HG03066 (cell line): ENCODE results near the gene DMKN.
"Not testable (repeated sequence)": the region's sequence is repeated elsewhere in the genome, so short reads cannot be mapped to it uniquely, and the experiment has no call there.

Experiments used
- ATAC-seq: cut with Tn5 transposase; IDR thresholded peaks from one replicate; pipeline ENCODE4 v1.9.1; 2021; ENCODE audit warnings: low read depth; ENCODE audit not compliant: unreplicated experiment

The DMKN gene

DNA sequence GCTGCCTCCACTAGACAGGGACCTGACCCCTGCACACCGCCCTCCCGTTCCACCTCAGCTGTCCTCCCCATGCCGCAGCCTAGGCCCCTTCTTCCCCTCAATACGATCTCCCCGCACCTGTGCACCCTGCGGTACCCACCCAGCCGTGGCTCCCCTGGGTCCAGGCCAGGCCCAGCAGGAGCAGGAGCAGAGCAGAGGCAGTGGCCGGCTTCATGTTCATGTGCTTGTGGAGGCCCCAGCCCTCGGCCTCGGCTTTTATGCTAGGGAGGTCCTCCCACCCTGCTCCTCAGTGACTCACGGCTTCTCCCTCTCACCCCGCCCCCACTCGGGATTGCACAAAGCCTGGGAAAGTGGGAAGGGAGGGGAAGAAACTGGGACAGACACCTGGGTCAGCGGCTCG is 11.8 kb downstream of the DMKN start:
- ATAC-seq, result no peak

DNA sequence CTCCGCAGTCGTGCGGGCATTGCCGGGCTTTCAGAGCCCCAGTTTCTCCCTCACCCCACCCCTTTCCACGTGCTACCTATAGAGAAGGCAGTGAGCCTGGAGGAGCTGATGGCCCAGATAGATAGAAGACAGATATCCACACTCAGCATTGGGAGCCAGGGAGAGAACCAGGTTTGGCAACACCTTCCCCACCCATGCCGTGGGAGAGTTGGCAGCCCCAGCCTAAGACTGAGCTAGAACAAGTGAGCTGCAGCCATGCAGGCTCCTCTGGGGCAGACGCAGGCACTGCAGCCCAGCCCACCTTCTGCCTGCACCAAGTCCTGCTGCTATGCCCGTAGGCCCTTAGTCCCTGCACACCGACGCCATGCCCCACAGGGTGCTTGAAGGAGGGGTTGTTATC is 12.8 kb downstream of the DMKN start:
- ATAC-seq, result no peak

DNA sequence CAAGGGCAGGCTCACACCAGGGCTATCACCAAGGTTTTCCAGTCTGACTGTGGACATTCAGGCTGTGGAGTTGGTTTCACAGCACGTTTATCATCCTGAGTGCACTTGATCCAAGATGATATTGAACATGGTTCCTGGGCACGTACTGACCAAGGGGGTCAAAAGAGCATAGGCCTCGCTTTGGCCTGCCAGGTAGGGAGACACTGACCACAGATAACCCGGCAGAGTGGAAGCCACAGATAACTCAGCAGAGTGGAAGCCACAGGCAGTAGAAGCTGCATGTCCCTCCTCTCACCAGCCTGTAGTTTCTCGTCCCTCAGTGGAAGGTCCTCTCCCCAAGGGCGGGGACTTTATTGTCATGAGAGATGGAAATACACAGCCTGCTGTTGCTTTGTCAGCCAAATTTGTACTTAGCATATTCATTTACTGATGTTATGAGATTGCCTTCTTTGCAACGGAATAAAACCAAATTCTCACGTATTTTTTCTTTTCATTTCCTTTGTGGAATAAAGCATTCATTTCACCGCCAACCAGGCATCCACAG is 14.4 kb downstream of the DMKN start:
- no peak for ATAC-seq

DNA sequence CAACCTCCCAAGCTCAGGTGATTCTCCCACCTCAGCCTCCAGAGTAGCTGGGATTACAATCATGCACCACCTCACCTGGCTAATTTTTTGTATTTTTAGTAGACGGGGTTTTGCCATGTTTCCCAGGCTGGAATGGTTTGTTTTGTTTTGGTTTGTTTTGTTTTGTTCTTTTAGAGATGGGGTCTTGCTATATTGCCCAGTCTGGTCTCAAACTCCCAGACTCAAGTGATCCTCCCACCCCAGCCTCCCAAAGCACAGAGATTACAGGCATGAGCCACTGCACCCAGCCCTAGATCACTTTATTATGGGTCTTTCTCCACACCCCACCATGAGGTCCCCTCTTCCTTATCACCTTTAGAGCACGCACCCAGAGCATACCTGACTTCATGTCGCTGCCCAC is 15.2 kb downstream of the DMKN start:
- ATAC-seq, result no peak

DNA sequence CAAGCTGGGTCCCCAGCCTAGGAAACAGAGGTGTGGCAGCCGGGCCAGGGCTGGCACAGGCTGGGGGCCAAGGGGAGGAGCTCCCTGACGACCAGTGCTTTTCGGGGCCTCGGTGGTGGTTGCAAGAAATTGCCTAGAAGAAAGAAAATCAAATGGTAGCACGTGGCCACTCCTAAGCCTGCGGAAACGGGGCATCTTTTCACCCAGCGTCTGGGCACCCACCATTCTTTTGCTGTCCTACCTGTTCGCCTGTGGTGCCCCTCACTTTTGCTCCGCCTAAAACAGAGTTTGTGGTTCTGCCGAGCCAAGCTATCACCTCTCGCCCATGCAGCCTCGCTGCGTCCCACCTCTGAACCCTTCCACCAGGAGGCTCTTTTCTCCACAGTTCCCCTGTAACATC is 16.0 kb downstream of the DMKN start:
- ATAC-seq, result no peak

DNA sequence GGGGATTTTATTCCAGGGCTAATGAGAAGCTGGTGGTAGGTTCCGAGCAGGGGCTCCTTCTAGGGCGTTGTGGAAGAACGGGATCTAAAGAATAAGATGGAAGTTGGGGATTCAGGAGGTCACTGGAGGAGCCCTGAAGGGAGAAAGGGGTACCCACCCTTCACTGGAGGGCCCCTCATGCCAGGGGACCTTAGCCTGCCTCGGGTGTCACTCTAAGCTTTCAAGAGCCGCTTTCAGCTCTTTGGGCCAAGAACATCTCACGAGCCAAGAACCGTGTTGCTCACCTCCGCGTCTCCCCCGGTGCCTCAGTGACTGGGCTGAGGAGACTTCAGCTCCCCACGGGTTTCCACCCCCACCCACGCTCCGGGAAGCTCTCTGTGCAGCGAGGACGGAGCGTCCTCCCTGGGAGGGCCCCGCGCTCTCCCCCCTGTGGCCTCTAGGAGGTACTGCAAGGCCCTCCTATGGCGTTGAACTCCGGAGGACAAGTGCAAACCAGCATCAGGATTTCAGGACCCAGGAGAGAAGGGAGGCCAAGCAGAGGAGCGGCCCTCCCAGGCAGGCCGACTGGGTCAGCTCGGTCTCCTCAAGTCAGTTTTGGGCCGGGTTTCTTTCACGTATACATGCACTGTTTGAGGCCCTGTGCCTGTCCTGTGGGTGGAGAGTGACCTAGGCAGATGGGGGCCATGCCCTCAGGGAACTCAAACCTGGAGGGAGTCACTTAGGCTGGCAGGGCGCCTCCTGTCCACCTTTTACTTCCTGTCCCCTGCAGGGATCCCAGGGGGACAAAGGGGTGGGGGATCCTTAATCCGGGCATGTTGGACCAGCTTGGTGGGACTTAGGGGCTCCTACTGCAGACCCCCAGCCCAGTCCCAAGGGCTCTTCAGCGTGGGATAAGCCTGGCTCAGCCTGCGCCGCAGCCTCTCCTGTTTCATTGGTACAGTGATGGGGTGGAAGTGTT is 18.1 kb downstream of the DMKN start:
- no peak for ATAC-seq

DNA sequence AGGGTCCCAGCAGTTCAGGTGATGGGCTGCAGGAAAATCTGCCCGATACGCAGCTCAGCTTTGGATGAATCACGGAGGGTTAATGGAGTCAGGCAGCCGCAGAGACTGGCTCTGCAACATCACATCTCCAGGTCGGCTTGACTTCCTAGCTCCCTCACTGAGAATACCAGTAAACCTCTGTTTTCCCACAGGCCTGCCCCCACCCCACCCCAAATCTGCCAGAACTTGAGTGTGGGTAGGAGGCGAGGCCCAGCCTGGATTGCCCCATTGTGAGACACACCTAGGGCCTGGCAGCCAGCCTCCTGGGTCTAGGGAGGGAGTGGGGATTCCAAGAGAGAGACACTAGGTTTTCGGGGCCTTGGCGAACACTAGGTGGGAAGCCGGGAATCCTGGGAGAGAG is 19.5 kb downstream of the DMKN start:
- no peak for ATAC-seq

DNA sequence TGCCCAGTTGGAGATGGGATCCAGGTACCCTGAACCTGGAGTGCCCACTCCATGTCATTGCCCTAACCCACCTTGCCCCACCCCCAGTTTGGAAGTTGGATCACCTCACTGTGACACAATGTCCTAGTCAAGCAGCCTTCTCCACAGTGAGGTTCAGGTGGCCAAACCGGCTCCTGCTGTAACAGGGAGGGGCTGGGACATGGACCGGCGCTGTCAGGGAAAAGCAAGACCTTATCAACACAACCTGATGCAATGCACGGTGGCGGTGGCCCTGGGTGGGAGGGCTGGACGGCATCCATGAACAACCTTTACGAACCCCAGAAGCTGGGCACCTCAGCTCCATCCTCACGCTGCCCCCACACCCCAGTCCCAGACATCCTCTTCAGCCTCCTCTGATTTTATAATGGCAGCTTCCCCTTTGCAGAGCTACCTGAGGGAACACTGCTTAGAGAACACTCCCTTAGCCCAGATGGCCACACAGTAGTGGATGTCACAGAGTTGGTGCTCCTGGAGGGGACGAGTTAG is 21.6 kb downstream of the DMKN start:
- ATAC-seq, result no peak

DNA sequence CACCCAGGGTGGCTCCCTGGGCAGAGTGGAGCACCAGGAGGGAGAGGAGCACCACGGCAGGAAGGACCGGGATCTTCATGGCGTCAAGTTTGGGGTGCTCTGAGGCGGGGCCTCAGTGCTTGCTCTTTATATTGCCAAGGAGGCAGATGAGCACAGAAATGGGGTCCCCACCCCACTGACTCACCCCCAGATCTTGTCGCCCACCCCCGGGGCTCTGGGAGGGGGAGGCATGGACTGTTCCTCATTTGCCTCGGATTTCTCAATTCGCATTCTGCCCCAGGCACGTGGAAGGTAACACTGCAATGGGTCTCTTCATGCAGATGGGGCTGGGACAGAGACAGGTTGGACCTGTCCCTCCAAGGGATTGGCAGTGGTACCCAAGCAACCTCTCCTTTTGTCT is 23.1 kb downstream of the DMKN start, which contains the start of gene KRTDAP:
KRTDAP (minus strand) TSS at position 101 of the 400 bp plus-strand sequence; CDS start at position 79, 22 bp downstream.
- ATAC-seq, result no peak

DNA sequence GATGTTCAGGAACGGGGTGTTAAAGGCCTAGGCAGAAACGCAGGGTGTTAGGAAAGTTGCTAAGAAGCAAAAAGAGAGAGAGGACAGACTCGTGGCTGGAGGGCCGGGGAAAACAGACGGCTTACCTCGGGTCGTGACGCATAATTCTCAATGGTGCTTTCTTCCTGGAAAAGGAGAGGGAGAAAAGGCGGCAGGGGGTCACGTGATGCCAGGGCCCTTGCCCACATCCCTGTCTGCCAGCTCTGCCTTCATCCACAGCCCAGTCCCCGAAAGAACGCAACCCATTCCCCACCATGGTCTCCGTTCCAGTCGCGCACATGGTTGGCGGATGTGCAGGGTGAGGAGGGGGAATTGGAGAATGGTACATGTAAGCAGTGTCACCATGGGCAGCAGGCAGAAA is 24.8 kb downstream of the DMKN start:
- ATAC-seq, result no peak

DNA sequence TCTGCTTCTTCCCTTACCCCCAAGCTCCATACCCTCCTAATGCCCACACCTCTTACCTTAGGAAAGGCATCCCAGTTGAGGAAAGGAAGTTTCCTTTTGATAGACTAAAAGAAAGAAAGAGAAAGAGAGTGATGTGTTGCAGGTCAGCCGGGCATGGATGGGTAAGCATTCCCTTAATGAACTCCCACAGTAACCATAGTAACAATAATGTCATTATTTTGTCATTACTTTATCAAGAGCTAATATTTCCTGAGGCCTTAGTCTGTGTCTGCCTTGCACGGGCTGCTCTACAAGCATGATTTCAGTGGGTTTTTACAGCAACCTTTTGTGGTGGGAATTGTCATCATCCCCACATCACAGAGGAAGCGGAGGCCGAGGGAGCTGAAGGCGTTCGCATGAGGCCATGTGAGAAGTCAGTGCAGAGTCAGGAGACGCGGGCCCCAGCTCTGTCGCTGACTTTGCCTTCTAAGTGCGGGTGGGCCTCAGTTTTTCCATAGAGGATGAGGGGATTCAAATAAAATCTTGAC is 25.7 kb downstream of the DMKN start:
- ATAC-seq, result no peak

DNA sequence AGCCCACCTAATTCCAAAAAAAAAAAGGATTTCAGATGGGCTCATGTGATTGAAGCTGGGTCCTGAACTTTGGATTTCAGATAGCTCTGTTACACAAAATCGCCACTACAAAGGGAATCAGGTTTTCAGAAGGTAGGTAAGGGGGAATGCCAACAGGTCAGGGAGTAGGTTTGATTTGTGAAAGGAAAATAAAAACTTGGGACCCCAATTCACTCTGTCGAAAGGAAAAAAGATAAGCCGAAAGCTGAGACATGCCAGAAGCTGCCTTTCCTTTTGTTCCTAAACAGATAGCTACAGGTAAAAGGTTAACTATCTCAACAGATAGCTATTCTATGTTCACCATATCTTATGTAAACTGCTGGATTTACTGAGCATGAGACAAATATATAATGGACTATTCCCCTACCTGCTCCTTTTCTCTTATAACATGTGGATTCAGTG is 27.2 kb downstream of the DMKN start:
- ATAC-seq, result no peak

DNA sequence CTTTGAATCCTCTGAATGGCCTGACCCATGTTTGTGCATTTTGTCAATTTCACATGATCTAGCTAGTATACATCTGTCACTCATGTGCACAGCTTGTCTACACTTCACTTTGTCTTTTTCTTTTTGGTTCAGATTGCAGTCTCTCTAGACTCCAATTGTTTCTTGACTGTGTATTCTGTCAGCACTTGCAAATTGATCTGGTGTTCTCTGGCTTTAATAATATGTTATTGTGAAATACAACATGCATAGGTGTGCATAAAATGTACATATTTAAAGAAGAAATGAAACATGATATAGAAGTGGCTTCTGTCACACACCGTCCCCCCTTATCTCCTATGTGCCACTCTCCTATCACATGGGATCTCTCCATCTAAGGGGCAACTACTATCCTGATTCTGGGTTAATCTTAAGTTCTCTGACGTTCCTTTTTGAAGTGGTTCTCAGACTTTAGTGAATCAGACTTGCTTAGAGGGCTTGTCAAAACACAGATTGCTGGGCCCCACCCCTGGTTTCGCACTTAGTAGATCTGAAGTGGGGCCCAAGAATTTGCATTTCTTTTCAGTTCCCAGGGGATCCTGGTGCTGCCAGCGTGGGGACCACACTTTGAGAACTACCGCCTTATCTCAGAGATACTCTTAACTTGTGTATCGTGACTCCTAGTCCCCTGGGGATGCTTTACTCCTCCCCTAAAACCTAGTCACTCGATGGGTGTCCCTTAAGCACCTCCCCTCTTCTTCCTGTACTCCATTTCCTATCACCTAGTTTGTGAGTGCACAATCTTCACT is 29.0 kb downstream of the DMKN start:
- no peak for ATAC-seq

DNA sequence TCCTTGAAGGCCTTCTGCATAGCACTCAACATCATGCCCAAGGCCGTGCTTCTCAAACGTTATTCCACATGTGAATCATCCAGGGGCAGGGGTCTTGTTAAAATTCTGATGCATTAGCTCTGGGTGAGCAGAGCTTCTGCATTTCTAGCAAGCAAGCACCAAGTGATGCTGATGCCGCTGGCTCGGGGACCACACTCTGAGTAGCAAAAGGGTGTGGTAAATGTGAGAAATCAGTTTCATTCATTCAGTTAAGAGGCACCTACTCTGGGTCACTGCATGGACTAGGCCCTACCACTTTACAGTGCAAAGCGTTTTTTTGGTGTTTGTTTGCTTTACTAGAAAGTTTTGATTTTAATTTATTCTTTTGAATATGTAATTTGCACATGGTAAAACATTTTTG is 30.4 kb downstream of the DMKN start:
- no peak for ATAC-seq

DNA sequence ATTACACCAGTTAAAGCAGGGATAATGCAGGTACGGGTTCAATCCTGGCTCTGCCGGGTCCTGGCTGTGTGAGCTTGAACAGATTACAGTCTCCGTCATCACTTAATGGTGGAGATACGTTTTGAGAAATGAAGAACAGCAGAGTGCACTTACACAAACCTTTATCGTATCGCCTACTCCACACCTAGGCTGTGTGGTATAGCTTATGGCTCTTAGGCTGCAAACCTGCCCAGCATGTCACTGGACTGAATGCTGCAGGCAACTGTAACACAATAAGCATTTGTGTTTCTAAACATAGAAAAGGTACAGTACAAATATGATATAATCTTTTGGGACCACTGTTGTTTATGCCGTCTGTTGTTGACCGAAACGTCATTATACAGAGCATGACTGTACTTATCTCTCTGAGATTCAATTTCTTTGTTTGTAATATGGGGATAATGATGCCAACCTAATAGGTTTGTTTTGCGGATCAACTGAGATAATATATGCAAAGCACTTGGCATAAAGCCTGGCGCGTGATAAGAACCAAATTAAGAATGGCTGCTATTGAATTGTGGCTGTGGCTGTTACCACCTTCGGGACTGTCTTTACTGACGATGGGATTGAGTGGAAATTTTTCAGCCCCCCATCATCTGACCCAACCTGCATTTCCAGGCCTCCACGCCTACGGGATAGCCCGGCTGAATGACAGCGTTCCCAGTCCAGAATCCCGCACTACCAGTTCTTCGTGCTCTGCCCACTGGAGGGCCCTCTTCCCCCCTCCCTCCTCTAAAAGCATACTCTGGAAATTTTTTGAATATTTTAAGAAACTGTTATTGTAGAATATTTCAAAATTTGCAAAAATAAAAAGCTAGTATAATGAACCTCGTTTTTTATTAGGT is 34.4 kb downstream of the DMKN start:
- no peak for ATAC-seq

DNA sequence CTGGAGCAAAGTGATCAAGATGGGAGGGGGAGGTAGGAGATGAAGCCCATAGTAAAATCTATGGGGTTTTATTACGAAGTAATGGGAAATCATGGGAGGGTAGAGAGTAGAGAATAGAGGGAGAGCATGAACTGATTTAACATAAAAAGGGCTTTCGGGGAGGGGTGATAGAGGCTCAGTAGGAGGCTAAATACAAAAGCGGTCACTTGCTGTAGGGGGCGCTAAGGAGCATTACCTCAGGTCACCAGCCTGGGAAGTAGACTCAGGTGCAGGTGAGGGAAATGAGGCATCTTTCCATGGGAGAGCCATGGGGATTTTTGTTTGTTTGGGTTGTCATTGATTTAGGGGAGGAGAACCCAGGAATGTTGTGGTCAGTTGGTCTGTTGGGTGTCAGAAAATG is 37.3 kb downstream of the DMKN start:
- no peak for ATAC-seq

DNA sequence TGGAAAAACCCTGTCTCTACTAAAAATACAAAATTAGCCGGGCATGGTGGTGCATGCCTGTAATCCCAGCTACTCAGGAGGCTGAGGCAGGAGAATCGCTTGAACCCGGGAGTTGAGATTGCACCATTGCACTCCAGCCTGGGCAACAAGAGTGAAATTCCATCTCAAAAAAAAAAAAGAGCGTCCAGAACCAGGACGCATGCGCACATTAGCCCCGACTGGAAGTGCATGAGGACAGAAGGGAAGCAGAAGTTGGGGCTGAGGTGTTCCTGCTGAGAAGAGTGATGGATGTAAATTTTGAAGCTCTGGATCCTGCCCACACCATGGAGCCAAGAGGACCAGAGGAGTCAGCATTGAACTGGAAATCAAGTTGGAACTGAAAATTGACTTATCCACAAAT is 38.9 kb downstream of the DMKN start:
- ATAC-seq, result not testable (repeated sequence)

DNA sequence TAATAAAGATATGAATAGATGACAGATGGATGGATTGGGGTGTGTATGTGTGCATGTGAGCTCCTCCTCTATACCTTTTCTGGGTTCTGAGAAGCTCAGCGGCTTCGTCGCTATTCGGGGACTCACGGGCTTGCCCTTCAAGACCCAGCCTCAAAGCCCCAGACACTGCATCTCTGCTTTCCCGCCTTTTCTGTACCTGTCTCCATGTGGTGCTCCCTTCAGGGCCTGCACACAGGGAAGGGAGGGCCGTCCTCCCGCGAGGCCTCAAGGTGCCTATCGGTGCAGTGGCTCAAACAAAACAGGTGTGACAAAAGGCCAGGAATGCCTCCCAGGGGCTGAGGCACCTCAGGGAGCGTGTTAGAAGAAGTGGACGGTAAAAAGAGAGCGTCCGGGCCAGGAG is 39.3 kb downstream of the DMKN start:
- no peak for ATAC-seq

DNA sequence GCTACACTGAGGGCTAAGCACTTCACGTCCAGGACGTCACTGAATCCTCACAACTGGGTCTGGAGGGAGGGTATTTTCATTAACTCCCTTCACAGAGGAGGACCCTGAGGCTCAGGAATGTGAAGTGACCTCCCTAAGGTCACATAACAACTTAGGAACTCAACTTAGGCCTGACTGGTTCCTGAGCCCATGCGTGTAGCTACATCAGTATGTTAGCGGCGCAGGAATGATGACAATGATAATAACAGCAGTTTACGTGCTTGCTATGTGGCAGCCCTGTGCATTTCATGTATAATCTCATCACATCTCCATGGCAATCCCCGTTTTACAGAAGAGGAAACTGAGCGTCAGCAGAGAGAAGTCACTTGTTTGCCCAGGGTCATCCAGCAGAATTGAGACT is 41.5 kb downstream of the DMKN start:
- no peak for ATAC-seq

DNA sequence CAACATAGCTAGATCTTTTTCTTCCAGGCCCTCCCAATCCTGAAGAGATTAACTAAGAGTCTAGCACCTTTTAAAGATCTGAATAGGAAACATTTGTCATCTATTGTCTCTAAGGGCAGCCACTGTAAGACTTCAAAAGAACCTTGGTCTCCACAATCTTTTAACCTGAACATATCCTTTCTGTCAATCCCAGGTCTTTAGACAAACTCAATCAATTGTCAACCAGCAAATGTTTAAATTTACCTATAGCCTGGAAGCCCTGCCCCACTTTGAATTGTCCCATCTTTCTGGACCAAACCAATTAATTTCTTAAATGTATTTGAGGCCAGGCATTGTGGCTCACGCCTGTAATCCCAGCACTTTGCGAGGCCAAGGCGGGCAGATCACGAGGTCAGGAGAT is 42.4 kb downstream of the DMKN start:
- ATAC-seq, result not testable (repeated sequence)
